Retinal pigment epithelial cell (primary cell): ENCODE data around the gene PODN.

ENCODE experiments used
- DNase-seq: peaks from one replicate; pipeline ENCODE4 v3.0.0-alpha.2; 2010; ENCODE audit warnings: low read depth
- H3K4me3 ChIP-seq: 2 replicates; pipeline ENCODE4 v1.5.1; 2011; ENCODE audit warnings: mild to moderate bottlenecking, low read length, control low read depth, moderate library complexity
- TF ChIP-seq, protein P1 (sequence below): conservative IDR thresholded peaks from 2 replicates; pipeline ENCODE4 v1.5.1; 2011; ENCODE audit warnings: low read depth, low read length, control low read depth, inconsistent platforms

Gene PODN

DNA sequence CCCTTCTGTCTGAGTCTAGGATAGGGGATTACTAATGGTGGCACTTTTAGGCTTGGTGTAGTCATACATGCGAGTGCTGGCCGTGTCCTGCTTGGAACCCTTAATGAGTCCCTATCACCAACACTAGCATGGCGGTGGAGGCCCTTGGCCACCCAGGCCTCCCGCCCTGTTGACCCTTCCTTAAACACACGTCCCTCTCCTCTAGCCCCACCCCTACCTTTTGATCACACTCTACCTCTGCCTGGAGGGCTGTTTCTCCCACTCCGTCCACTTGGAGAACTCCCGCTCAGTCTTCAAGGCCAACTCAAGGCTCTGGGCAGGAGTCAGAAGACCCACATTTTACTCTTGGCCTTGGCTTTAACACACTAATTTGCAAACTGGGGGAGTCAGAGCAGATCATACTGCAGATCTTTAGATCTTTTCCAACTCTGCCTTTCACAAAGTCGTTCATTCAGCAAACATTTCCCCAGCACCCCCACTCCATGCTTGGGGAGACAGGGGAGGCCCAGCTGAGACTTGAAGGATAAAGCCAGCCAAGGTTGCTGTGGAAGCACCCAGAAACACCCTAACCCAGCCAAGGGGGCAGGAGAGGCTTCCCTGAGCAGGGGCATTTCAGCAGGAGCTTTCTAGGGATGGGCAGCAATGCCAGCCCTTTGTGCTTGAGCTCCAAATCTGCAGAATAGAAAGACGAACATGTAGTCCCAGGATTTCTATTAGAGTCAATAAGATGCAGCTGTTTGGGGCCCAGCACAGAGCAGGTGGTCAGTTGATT is 1.9 kb downstream of the PODN start:
- TF ChIP-seq, protein P1, sequence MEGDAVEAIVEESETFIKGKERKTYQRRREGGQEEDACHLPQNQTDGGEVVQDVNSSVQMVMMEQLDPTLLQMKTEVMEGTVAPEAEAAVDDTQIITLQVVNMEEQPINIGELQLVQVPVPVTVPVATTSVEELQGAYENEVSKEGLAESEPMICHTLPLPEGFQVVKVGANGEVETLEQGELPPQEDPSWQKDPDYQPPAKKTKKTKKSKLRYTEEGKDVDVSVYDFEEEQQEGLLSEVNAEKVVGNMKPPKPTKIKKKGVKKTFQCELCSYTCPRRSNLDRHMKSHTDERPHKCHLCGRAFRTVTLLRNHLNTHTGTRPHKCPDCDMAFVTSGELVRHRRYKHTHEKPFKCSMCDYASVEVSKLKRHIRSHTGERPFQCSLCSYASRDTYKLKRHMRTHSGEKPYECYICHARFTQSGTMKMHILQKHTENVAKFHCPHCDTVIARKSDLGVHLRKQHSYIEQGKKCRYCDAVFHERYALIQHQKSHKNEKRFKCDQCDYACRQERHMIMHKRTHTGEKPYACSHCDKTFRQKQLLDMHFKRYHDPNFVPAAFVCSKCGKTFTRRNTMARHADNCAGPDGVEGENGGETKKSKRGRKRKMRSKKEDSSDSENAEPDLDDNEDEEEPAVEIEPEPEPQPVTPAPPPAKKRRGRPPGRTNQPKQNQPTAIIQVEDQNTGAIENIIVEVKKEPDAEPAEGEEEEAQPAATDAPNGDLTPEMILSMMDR: no peak
- H3K4me3 ChIP-seq: no peak overlapping the region
- DNase-seq: no peak

DNA sequence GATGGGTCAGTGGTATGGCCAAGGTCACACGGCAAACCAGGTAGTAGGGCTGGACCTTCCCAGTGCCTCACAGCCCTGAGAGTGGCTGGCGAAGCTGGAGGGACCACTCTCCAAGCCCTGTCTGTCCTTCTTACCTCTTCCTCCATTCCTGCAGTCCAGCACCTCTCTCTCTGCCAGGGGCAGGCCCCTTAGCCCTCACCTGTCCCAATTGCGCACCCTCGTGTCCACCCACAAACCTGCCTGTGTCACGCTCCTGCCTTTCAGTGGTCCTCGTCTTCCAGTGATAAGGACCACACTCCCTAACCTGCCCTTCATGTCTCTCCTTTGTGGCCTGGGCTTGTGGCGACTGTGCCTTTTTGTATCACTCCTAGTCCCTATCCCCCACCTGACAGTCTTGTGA is 3.4 kb downstream of the PODN start:
- DNase-seq: no peak

DNA sequence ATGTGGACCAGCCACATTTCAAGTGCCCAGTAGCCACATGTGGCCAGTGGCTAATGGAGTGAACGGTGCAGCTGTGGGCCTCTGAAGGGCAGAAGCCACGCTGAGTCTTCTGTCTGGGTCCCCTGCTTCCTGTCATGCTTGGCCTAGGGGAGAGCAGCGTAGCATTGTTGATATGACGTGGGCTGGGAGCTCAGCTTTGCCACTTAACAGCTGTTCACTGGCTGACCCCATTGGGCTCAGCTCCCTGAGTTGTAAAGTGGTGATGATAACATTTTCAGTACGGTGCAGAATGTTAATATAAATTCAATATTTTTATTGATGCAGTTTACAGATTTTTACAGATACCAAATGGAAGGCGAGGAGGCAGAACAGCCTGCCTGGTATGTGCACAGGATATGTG is 4.5 kb downstream of the PODN start:
- TF ChIP-seq, protein P1: no peak
- no peak for DNase-seq
- no peak overlapping the region for H3K4me3 ChIP-seq

More for the DNA sequence above, 3.4 kb downstream of the PODN start:
- TF ChIP-seq, protein P1: no peak
- H3K4me3 ChIP-seq: no peak overlapping the region

DNA sequence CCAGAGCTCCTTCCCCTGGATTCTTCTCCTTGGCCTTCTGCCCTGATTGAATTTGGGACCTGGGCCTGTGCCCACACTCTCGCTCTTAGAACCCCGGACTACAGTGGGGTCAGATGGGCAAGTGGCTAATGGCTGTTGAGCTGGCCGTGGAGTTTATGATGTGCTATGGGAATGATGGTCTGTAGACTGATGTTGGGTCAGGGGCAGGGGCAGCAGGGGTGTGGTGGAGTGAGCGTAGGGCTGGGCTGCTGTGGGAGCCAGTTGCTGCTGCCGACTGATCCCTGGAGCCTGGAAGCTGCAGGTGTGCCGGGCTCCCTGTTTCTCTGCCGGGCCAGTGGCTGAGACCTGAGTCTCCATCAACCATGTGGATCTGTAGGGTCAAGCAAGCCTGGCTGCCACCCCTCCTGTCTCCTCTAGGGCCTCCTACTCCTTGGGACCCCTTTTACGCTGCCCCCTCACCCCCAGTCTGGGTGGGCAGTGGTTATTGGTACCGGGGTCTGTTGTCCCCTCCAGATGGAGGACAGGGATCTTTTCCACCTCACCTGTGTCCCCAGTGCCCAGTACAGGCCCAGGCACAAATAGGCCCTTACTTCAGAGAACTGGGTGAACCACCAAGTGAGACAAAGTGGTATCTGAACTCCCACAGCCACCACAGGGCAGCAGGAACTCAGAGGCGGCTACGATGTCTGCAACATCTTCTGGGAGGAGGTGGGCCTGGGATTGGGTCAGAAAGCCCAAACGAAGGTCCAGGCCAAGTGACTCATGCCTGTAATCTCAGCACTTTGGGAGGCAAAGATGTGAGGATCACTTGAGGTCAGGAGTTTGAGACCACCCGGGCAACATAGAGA is 5.1 kb downstream of the PODN start:
- TF ChIP-seq, protein P1: no peak
- no peak for DNase-seq
- no peak overlapping the region for H3K4me3 ChIP-seq

DNA sequence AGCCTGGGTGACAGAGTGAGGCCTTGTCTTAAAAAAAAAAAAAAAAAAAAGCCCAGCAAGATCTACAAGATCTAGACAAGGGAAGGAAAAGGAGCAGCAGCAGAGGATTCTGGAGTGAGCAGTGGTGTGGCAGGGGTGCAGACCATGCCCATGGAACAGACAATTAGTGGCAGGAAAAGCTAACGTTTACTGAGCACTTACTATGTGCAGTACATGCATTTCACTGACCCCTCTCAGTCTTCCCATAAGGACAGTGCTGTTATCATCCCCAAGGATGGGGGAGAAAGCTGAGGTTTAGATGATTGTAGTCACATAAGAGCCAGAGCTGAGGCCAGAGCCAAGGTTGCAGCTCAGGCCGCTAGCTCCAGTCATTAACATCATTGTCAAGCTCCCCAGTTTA is 5.9 kb downstream of the PODN start:
- no peak overlapping the region for H3K4me3 ChIP-seq
- no peak for DNase-seq
- TF ChIP-seq, protein P1: no peak

DNA sequence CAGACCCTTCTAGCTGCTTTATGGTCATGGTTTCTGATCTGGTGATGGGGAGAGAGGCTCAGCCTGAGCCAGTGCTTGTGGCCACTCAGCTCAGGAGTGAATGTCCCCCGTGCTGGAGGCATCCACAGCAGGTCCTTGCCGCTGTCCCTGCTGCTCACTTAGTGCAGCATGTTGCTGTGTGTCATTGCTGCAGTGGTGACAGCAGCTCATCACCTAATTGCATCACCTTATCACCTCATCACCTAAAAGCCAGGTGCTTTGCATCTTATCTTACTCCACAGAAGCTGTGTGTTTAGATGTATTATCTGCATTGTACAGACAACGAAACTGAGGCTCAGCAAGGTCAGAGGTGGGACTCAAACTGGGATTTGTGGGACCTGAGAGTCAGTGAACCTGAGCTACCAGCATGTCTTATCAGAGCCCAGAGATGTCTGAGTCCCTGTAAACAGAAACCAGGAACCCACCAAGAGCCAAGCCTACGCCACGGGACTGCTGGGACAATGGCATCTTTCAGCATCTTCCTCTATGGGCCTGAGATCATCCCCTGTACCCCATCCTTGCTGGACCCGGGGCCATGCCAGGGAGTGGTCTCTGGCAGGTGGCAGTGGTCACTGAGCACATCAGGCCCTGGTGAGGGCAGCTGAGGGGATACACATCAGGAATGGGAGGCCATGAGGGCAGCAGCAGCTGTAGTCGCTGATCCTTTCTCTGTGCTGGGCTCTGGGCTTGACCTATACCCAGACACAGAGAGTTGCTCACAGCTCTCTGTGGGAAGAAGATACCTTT is 6.5 kb downstream of the PODN start:
- TF ChIP-seq, protein P1: no peak
- H3K4me3 ChIP-seq: no peak overlapping the region
- DNase-seq: no peak
